Measurements from ENCODE around the gene PTS. TPM values are rescaled to one million over a fixed set of nuclear protein-coding genes. Genes with fewer than 3 reads are reported as not detected.

Gene PTS
- total and polyA plus RNA-seq, 9 donors = 18.3 to 39.7 (median 26.3) TPM

DNA sequence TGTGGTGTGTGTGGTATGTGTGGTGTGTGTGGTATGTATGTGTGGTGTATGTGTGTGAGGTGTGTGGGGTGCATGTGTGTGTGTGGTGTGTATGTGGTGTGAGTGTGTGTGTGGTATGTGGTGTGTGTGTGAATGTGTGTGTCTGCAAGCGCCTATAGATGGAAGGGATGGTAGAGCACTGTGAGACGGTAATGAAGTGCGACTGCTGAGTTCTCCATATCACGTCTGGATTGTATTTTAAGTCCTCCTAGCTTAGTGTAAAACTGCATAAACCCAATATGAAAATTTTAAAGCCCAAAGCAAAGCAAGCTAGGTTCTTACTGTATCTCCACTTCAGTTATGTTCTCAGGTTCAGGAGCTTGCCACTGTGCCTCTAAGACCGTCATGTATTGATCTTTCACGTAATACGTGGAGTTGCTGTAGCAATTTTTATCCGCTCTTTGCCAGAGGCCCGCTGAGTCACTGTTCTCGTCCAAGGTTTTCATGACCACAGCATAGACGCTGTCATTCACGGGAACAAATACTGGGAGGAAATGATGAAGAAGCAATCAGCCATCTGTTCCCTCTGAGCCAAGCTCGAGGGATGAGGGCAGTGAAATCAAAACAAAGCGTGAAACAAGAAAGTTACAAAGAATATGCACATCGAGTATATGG lies 29.0 kb downstream of the PTS start:
- intact Hi-C loops (cut with DNase I) = no loop called here
- no peak overlapping the region for H3K27ac ChIP-seq
- no peaks in the 10 kb centered on the region for H3K9me3 ChIP-seq
- H3K4me1 ChIP-seq (ENCODE audit: insufficient read depth) = peaks cover under 1% of the 10 kb centered on the region
- 64 to 77% (median 73%) methylated on average over 15 of the region's 15 CpGs for WGBS, 3 donors
- TF ChIP-seq EP300 (IDR thresholded peaks at IDR 0.05) (no peak), POLR2A (IDR thresholded peaks at IDR 0.05) (no peak)
- TF ChIP-seq, protein P1, sequence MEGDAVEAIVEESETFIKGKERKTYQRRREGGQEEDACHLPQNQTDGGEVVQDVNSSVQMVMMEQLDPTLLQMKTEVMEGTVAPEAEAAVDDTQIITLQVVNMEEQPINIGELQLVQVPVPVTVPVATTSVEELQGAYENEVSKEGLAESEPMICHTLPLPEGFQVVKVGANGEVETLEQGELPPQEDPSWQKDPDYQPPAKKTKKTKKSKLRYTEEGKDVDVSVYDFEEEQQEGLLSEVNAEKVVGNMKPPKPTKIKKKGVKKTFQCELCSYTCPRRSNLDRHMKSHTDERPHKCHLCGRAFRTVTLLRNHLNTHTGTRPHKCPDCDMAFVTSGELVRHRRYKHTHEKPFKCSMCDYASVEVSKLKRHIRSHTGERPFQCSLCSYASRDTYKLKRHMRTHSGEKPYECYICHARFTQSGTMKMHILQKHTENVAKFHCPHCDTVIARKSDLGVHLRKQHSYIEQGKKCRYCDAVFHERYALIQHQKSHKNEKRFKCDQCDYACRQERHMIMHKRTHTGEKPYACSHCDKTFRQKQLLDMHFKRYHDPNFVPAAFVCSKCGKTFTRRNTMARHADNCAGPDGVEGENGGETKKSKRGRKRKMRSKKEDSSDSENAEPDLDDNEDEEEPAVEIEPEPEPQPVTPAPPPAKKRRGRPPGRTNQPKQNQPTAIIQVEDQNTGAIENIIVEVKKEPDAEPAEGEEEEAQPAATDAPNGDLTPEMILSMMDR (IDR thresholded peaks at IDR 0.05) = no peak
- no peak for DNase-seq
- H3K4me3 ChIP-seq = no peak overlapping the region
- no peaks in the 10 kb centered on the region for H3K36me3 ChIP-seq
- no peaks in the 10 kb centered on the region for H3K27me3 ChIP-seq

DNA sequence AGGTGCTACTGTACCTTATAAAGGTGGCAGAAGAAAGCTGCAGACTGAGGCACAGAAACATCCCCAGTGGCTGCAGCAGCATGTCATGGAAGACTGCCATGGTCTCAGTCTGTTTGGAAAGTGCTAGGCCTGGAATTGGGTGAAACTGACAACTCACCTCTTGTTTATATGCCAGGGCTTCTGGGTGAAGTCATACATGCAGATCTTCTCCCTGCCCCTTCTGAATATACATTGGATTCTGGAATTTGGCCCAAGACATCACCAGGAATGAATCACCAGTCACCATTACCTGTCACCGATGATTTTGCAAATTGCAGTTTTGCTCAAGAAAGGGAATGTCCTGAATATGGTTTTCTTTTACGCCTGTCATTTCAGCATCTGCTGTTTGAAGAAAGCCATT lies 34.3 kb downstream of the PTS start, which contains the start of gene PLET1:
Gene PLET1, minus strand, starts transcription at position 371 of the 400 bp plus-strand sequence. Its CDS starts 271 bp downstream, at position 100.
- H3K36me3 ChIP-seq = no peaks in the 10 kb centered on the region
- peaks cover 1% of the 10 kb centered on the region for H3K4me1 ChIP-seq (ENCODE audit: insufficient read depth)
- H3K4me3 ChIP-seq = no peak within 1 kb of the TSS
- no peak within 1 kb of the TSS for H3K27ac ChIP-seq
- intact Hi-C loops (cut with DNase I) = no loop called here
- 98 to 99% (median 99%) methylated on average over 2 of the region's 2 CpGs for WGBS, 3 donors
- no peak for DNase-seq
- no peaks in the 10 kb centered on the region for H3K27me3 ChIP-seq
- TF ChIP-seq EP300 (IDR thresholded peaks at IDR 0.05) = no peak
- no peak for TF ChIP-seq POLR2A (IDR thresholded peaks at IDR 0.05)
- TF ChIP-seq, protein P1 (IDR thresholded peaks at IDR 0.05) = no peak
- H3K9me3 ChIP-seq = no peaks in the 10 kb centered on the region

DNA sequence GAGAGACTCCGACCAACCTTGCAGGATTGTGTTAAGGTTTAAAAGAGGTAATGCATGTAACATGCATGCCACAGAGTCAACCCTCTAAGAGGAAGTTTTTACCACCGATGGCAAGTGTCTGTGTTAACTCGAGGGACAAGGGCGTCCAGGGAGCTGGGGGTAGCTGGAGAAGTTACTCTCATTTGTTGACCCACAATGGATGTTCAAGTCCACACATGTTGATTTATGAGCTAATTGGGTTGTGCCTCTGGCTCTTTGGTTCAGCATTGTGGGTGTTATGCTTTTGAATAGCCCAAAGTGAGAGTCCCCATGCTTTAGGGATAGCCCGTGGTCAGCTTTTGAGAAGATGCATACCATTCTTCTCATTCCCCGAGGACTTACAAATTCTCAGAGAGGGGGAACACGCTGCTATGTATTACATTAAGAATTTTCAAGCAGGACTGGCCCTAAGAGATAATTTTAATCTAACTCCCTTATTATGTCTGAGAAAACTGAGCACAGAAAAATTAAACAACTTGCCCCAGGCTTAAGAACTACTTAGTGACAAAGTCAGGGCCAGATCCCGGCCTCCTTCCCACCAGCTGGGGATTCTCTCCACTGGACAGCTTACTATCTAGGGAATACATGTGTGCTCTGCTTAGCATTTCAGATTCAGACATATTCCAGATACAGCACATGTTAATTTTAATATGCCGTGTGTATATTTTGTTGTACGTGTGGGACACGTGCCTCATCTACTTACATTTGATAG lies 39.6 kb downstream of the PTS start:
- no peaks in the 10 kb centered on the region for H3K36me3 ChIP-seq
- no peak overlapping the region for H3K4me3 ChIP-seq
- TF ChIP-seq EP300 (IDR thresholded peaks at IDR 0.05) = no peak
- no peak for TF ChIP-seq POLR2A (IDR thresholded peaks at IDR 0.05)
- TF ChIP-seq, protein P1 (IDR thresholded peaks at IDR 0.05) = no peak
- no peaks in the 10 kb centered on the region for H3K27me3 ChIP-seq
- intact Hi-C loops (cut with DNase I) = no loop called here
- 15 to 25% (median 24%) methylated on average over 11 of the region's 11 CpGs for WGBS, 3 donors
- peaks cover 7% of the 10 kb centered on the region for H3K4me1 ChIP-seq (ENCODE audit: insufficient read depth)
- no peaks in the 10 kb centered on the region for H3K9me3 ChIP-seq
- DNase-seq = peak in 3 of 5 donors; percentile 21 to 56 (median 32)
- H3K27ac ChIP-seq = peak overlapping the region in 1 of 2 donors; percentile 33

DNA sequence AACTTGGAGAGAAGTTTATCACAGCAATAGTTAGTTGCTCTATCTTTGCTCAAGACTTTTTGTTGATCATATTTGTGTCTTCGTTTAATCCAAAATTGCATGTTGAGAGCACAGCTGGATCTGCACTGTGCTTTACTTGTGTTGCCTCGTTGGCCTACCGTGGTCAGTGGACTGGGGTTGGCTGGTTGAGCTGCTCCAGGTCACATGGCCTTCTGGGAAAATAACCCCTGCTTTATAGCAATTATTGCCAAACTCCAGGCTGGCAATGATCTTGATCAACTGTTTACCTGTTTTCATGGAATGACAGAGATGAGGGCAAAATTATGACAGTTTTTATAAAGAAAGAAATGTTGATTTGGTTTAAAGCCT lies 40.2 kb downstream of the PTS start:
- 11 to 15% (median 15%) methylated on average over 3 of the region's 3 CpGs for WGBS, 3 donors
- Histone ChIP-seq H3K4me3 (no peak overlapping the region), H3K27me3 (no peaks in the 10 kb centered on the region), H3K36me3 (no peaks in the 10 kb centered on the region), H3K4me1 (ENCODE audit: insufficient read depth) (peaks cover 7% of the 10 kb centered on the region), H3K9me3 (no peaks in the 10 kb centered on the region), H3K27ac (peak overlapping the region in 1 of 2 donors; percentile 33)
- no peak for DNase-seq
- intact Hi-C loops (cut with DNase I) = no loop called here
- TF ChIP-seq POLR2A (IDR thresholded peaks at IDR 0.05) (no peak), EP300 (IDR thresholded peaks at IDR 0.05) (no peak)
- TF ChIP-seq, protein P1 (IDR thresholded peaks at IDR 0.05) = no peak
